GM23338 (cell line): ENCODE measurements around the gene B3GNT4.

Experiments used
- CREB1 ChIP-seq: fragments of 250-450 bp; sonication (Bioruptor Pico); IDR thresholded peaks from 2 replicates; pipeline ENCODE4 v1.5.0; 2020; ENCODE audit warnings: low read depth, mild to moderate bottlenecking, moderate library complexity
- EZH2 ChIP-seq: fragments of 200-600 bp; sonication (generic); IDR thresholded peaks from one replicate; pipeline ENCODE4 v1.8.0; 2017; ENCODE audit warnings: antibody characterized with exemption, mild to moderate bottlenecking, low read depth; ENCODE audit not compliant: unreplicated experiment
- EZH2phosphoT487 ChIP-seq: fragments of 200-600 bp; sonication (generic); IDR thresholded peaks from one replicate; pipeline ENCODE4 v1.8.1; 2018; ENCODE audit warnings: antibody characterized with exemption; ENCODE audit not compliant: unreplicated experiment
- JUNB ChIP-seq: IDR thresholded peaks from one replicate; pipeline ENCODE4 v1.6.1; 2016; ENCODE audit warnings: antibody characterized with exemption; ENCODE audit not compliant: unreplicated experiment
- POLR2AphosphoS5 ChIP-seq: IDR thresholded peaks from 2 replicates; pipeline ENCODE4 v1.6.1; 2016; ENCODE audit warnings: antibody characterized with exemption, low read depth
- ZNF331 ChIP-seq: fragments of 250-450 bp; sonication (Bioruptor Pico); IDR thresholded peaks from 2 replicates; pipeline ENCODE4 v1.5.0; 2020; ENCODE audit warnings: low read depth, mild to moderate bottlenecking, moderate library complexity
- TF ChIP-seq, protein P1 (sequence below), 2 experiments: fragments of 200-600 bp in 1 of 2; sonication (generic) in 1 of 2; conservative IDR thresholded peaks; 2 replicates each; pipeline versions ENCODE4 v1.5.1 to v1.6.1; 2016 to 2017; ENCODE audit warnings: antibody characterized with exemption in 2 of 2, low read depth in 2 of 2, mild to moderate bottlenecking in 2 of 2, moderate library complexity in 1 of 2
- TF ChIP-seq, protein P2 (sequence below): IDR thresholded peaks from 2 replicates; pipeline ENCODE4 v1.6.1; 2016; ENCODE audit warnings: antibody characterized with exemption

DNA sequence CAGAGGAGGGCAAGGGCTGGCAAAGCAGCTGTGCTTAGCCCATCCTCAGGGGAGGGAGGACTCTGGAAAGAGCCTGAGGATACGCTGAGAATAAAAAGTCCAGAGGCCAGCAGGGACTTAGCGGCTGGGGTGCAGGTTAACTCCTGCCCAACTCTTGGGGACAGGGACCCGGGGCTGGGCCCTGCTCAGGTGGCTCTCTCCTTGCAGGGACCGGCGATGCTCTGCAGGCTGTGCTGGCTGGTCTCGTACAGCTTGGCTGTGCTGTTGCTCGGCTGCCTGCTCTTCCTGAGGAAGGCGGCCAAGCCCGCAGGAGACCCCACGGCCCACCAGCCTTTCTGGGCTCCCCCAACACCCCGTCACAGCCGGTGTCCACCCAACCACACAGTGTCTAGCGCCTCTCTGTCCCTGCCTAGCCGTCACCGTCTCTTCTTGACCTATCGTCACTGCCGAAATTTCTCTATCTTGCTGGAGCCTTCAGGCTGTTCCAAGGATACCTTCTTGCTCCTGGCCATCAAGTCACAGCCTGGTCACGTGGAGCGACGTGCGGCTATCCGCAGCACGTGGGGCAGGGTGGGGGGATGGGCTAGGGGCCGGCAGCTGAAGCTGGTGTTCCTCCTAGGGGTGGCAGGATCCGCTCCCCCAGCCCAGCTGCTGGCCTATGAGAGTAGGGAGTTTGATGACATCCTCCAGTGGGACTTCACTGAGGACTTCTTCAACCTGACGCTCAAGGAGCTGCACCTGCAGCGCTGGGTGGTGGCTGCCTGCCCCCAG, 2.8 kb downstream of the B3GNT4 start:
- TF ChIP-seq, protein P1, sequence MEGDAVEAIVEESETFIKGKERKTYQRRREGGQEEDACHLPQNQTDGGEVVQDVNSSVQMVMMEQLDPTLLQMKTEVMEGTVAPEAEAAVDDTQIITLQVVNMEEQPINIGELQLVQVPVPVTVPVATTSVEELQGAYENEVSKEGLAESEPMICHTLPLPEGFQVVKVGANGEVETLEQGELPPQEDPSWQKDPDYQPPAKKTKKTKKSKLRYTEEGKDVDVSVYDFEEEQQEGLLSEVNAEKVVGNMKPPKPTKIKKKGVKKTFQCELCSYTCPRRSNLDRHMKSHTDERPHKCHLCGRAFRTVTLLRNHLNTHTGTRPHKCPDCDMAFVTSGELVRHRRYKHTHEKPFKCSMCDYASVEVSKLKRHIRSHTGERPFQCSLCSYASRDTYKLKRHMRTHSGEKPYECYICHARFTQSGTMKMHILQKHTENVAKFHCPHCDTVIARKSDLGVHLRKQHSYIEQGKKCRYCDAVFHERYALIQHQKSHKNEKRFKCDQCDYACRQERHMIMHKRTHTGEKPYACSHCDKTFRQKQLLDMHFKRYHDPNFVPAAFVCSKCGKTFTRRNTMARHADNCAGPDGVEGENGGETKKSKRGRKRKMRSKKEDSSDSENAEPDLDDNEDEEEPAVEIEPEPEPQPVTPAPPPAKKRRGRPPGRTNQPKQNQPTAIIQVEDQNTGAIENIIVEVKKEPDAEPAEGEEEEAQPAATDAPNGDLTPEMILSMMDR (conservative IDR thresholded peaks at IDR 0.05; ENCODE audit: low read depth in 2 of 2): no peak
- TF ChIP-seq POLR2AphosphoS5 (peak; percentile 9; the same call in 1 of the 2 replicates), ZNF331 (CRISPR knock-in tag) (no peak), JUNB (no peak), EZH2phosphoT487 (no peak), EZH2 (no peak), CREB1 (CRISPR knock-in tag) (no peak)
- TF ChIP-seq, protein P2, sequence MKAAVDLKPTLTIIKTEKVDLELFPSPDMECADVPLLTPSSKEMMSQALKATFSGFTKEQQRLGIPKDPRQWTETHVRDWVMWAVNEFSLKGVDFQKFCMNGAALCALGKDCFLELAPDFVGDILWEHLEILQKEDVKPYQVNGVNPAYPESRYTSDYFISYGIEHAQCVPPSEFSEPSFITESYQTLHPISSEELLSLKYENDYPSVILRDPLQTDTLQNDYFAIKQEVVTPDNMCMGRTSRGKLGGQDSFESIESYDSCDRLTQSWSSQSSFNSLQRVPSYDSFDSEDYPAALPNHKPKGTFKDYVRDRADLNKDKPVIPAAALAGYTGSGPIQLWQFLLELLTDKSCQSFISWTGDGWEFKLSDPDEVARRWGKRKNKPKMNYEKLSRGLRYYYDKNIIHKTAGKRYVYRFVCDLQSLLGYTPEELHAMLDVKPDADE: no peak
